ENCODE data around the gene MYH16. TPM values are rescaled to one million over a fixed set of nuclear protein-coding genes. Genes with fewer than 3 reads are reported as not detected.
"Not testable (repeated sequence)": the region's sequence is repeated elsewhere in the genome, so short reads cannot be mapped to it uniquely, and the experiment has no call there.

The MYH16 gene
- not detected for total RNA-seq
- long read RNA-seq: 0 reads

DNA sequence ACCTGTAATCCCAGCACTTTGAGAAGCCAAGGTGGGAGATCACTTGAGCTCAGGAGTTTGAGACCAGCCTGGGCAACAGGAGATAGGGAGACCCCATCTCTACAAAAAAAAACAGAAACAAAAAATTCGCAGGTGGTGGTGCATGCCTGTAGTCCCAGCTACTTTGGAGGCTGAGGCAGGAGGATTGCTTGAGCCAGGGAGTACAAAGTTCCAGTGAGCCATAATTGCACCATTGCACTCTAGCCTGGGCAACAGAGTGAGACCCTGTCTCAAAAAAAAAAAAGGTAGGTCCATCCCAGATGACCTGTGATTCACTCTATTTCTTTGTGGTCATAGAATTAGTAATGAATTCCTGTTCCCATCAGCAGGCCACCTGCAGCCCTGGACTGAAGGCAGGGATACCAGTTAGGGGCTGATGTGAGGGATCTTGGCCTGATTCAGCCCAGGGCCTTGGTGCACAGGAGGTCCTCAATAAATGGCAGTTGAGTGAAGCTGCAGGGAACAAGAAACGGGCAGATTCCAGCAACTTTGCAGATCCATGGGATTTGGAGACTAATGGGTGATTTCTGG, at the start of gene MYH16:
Gene MYH16, plus strand, starts transcription at position 364 of the 570 bp plus-strand sequence.
- ATAC-seq (no peak), DNase-seq (no peak)
- H3K4me3 ChIP-seq: no peak within 1 kb of the TSS
- intact Hi-C loops (cut with DNase I): no loop called here
- no peaks in the 10 kb centered on the region for H3K36me3 ChIP-seq
- no peaks in the 10 kb centered on the region for H3K9me3 ChIP-seq
- TF ChIP-seq, protein P1, sequence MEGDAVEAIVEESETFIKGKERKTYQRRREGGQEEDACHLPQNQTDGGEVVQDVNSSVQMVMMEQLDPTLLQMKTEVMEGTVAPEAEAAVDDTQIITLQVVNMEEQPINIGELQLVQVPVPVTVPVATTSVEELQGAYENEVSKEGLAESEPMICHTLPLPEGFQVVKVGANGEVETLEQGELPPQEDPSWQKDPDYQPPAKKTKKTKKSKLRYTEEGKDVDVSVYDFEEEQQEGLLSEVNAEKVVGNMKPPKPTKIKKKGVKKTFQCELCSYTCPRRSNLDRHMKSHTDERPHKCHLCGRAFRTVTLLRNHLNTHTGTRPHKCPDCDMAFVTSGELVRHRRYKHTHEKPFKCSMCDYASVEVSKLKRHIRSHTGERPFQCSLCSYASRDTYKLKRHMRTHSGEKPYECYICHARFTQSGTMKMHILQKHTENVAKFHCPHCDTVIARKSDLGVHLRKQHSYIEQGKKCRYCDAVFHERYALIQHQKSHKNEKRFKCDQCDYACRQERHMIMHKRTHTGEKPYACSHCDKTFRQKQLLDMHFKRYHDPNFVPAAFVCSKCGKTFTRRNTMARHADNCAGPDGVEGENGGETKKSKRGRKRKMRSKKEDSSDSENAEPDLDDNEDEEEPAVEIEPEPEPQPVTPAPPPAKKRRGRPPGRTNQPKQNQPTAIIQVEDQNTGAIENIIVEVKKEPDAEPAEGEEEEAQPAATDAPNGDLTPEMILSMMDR (IDR thresholded peaks at IDR 0.05): no peak
- H3K4me1 ChIP-seq: no peaks in the 10 kb centered on the region
- H3K27ac ChIP-seq: no peak within 1 kb of the TSS
- H3K27me3 ChIP-seq: no peaks in the 10 kb centered on the region

DNA sequence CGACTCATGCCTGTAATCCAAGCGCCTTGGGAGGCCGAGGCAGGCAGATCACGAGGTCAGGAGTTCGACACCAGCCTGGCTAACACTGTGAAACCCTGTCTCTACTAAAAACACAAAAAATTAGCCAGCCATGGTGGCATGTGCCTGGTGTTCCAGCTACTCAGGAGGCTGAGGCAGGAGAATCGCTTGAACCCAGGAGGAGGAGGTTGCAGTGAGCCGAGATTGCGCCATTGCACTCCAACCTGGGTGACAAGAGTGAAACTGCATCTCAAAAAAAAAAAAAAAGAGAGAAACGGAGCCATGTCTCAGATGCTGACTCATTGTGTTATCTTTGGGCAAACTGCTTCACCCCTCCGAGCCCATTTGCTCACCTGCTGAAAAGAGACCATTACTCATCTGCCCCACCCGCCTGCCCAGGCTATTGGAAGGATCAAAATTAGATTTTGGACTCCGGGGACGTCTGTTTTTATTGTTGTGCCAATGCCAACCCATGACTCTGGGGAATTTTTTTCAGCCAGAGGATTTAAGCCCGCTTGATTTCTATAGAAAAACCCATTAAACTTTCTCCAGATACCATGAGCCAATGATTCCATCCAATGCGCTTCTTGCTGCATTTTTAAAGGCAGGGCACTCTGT, 48.3 kb upstream of the MYH16 start:
- H3K9me3 ChIP-seq; H3K27me3 ChIP-seq; H3K27ac ChIP-seq; H3K4me3 ChIP-seq; H3K4me1 ChIP-seq; H3K36me3 ChIP-seq; intact Hi-C loops (cut with DNase I); DNase-seq: not testable (repeated sequence)
- ATAC-seq: peak; percentile 61

DNA sequence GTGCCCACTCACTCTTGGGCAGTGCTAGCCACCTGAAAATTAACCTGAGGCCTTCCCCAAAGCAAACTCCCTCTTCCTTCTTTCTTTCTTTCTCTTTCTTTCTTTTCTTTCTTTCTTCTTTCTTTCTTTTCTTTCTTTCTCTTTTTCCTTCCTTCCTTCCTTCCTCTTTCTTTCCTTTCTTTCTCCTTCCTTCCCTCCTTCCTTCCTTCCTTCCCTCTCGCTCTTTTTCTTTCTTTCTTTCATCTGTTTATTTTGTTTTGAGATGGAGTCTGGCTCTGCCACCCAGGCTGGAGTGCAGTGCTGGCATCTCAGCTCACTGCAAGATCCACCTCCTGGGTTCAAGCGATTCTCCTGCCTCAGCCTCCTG, 47.8 kb upstream of the MYH16 start:
- Histone ChIP-seq H3K4me3 (no peak overlapping the region), H3K9me3 (no peaks in the 10 kb centered on the region), H3K4me1 (no peaks in the 10 kb centered on the region), H3K27me3 (no peaks in the 10 kb centered on the region), H3K36me3 (no peaks in the 10 kb centered on the region), H3K27ac (no peak overlapping the region)
- TF ChIP-seq, protein P1 (IDR thresholded peaks at IDR 0.05): no peak
- intact Hi-C loops (cut with DNase I): no loop called here
- DNase-seq (no peak), ATAC-seq (no peak)

DNA sequence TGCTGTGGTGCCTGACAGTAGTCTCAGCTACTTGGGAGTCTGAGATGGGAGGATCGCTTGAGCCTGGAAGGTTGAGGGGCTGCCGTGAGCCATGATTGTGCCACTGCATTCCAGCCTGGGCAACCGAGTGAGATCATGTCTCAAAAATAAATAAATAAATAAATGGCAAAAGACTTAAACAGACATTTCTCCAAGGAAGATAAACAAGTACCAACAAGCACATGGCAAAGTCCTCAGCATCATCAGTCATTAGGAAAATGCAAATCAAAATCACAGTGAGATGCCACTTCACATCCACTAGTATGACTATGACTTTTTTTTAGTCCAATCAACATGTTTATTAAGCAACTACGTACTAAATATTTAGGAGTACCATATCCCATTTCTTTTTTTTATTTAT, 43.4 kb upstream of the MYH16 start:
- Histone ChIP-seq H3K9me3 (no peaks in the 10 kb centered on the region), H3K36me3 (no peaks in the 10 kb centered on the region), H3K27me3 (no peaks in the 10 kb centered on the region), H3K27ac (no peak overlapping the region), H3K4me1 (no peaks in the 10 kb centered on the region), H3K4me3 (no peak overlapping the region)
- TF ChIP-seq, protein P1 (IDR thresholded peaks at IDR 0.05): no peak
- ATAC-seq (no peak), DNase-seq (no peak)
- intact Hi-C loops (cut with DNase I): no loop called here

DNA sequence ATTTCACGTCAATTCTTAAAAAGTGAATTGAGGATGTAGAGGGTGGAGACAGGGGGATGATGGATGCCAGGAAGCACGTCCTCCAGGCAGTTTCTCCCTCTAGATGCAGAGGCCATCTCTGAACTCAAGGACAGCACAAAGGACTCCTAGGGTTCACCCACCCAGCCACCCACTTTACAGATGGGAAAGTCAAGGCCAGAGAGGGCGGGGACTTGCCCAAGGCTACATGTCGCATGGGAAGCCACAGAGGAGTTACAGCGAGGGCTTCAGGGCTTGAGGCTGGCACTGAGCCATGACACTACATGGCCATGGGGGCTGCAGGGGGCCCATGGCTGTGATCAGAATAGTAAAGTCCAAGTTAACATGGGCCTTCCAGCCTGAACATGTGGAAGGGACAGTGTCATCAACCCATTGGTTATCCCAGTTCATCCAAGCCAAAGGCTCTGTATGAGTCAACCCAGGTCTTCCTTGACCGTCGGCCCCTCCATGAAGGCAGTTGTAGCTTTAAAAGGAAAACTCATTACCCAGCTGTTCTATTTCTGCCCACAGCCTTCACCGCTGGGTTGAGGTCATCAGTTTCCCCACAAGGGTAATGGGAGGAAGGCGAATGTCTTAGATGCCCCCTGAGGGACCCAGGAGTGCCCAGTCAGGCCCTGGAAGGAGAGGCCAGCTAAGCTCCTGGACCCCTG, 40.4 kb upstream of the MYH16 start:
- TF ChIP-seq, protein P1 (IDR thresholded peaks at IDR 0.05): no peak
- DNase-seq: no peak
- intact Hi-C loops (cut with DNase I): no loop called here

DNA sequence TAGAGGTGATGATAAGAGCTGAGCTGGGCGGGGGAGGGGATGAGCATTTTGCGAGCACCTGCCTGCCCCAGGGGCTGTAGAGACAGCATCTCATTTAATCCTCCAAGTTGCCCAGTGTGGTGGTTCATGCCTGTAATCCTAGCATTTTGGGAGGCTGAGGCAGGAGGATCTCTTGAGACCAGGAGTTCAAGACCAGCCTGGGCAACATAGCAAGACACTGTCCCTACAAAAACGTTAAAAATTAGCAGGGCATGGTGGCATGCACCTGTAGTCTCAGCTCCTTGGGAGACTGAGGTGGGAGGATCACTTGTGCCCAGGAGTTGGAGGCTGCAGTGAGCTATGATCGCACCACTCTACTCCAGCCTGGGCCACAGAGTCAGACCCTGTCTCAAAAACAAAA, 39.7 kb upstream of the MYH16 start:
- H3K27me3 ChIP-seq; intact Hi-C loops (cut with DNase I); DNase-seq: not testable (repeated sequence)

More for the DNA sequence above, 40.4 kb upstream of the MYH16 start:
- Histone ChIP-seq H3K4me1 (no peaks in the 10 kb centered on the region), H3K36me3 (no peaks in the 10 kb centered on the region), H3K4me3 (no peak overlapping the region), H3K27ac (no peak overlapping the region), H3K9me3 (no peaks in the 10 kb centered on the region), H3K27me3 (no peaks in the 10 kb centered on the region)
- no peak for ATAC-seq

More for the DNA sequence above, 39.7 kb upstream of the MYH16 start:
- not testable (repeated sequence) for H3K9me3 ChIP-seq, ATAC-seq, H3K4me3 ChIP-seq, H3K4me1 ChIP-seq, H3K27ac ChIP-seq, H3K36me3 ChIP-seq

Measured in upper lobe of right lung (tissue), 1 donor.